HepG2 (cell line): ENCODE data around the gene PPDPF. TPM values are rescaled to one million over a fixed set of nuclear protein-coding genes. Genes with fewer than 3 reads are reported as not detected.

ENCODE experiments used
- ATRX ChIP-seq: sonication (generic); formaldehyde crosslinking; IDR thresholded peaks from 2 replicates; pipeline ENCODE4 v1.4.0; 2020; ENCODE audit warnings: missing genetic modification reagents, borderline replicate concordance
- DNMT3B ChIP-seq: conservative IDR thresholded peaks from 2 replicates; pipeline ENCODE4 v1.6.1; 2016; ENCODE audit warnings: missing biosample characterization, control low read depth
- ELF1 ChIP-seq: sonication (generic); formaldehyde crosslinking; IDR thresholded peaks from 2 replicates; pipeline ENCODE4 v1.4.0; 2020; ENCODE audit warnings: missing genetic modification reagents
- EP300 ChIP-seq, 3 experiments: sonication (generic) in 1 of 3; formaldehyde crosslinking in 1 of 3; IDR thresholded peaks; 2 replicates each; pipeline versions ENCODE4 v1.5.1 to v1.6.1; 2011 to 2020; ENCODE audit warnings: low read depth in 2 of 3, low read length in 2 of 3, borderline replicate concordance in 1 of 3, improper control_type of control experiment in 1 of 3, mild to moderate bottlenecking in 1 of 3, missing genetic modification reagents in 1 of 3, moderate library complexity in 1 of 3
- GABPA ChIP-seq, 2 experiments: IDR thresholded peaks; 2 replicates each; pipeline ENCODE4 v1.6.1; 2011 to 2016; ENCODE audit warnings: low read depth in 2 of 2, low read length in 1 of 2, missing biosample characterization in 1 of 2, missing genetic modification characterization in 1 of 2
- HDAC6 ChIP-seq: fragments of 200-600 bp; sonication (generic); IDR thresholded peaks from 2 replicates; pipeline ENCODE4 v1.7.0; 2017; ENCODE audit warnings: mild to moderate bottlenecking, antibody characterized with exemption, low read length, low read depth
- NFAT5 ChIP-seq: sonication (generic); formaldehyde crosslinking; IDR thresholded peaks from 2 replicates; pipeline ENCODE4 v1.4.0; 2020; ENCODE audit warnings: missing genetic modification reagents
- POLR2A ChIP-seq, 2 experiments: IDR thresholded peaks; 2 replicates each; pipeline ENCODE4 v1.6.1; 2011; ENCODE audit warnings: low read depth in 2 of 2, low read length in 2 of 2, mild to moderate bottlenecking in 1 of 2, moderate library complexity in 1 of 2; ENCODE audit not compliant: insufficient read depth in 1 of 2
- PPARG ChIP-seq: conservative IDR thresholded peaks from 2 replicates; pipeline ENCODE4 v1.6.1; 2016; ENCODE audit warnings: missing biosample characterization, missing genetic modification reagents
- PRPF4 ChIP-seq: fragments of 200-400 bp; formaldehyde crosslinking; IDR thresholded peaks from 2 replicates; pipeline ENCODE4 v1.6.1; 2016; ENCODE audit warnings: low read length, low read depth; ENCODE audit not compliant: poor library complexity, severe bottlenecking
- RARG ChIP-seq: sonication (generic); formaldehyde crosslinking; IDR thresholded peaks from 2 replicates; pipeline ENCODE4 v1.4.0; 2020; ENCODE audit warnings: low read depth, mild to moderate bottlenecking, missing genetic modification reagents
- RORA ChIP-seq: sonication (generic); formaldehyde crosslinking; IDR thresholded peaks from 2 replicates; pipeline ENCODE4 v1.5.0; 2020; ENCODE audit warnings: mild to moderate bottlenecking, missing genetic modification reagents, moderate library complexity
- SIX1 ChIP-seq: sonication (generic); formaldehyde crosslinking; IDR thresholded peaks from 2 replicates; pipeline ENCODE4 v1.4.0; 2020; ENCODE audit warnings: missing genetic modification reagents, borderline replicate concordance
- SP5 ChIP-seq: IDR thresholded peaks from 2 replicates; pipeline ENCODE4 v1.6.1; 2016; ENCODE audit warnings: low read depth, borderline replicate concordance
- TOPORS ChIP-seq: sonication (generic); formaldehyde crosslinking; IDR thresholded peaks from 2 replicates; pipeline ENCODE4 v1.8.0; 2023; ENCODE audit warnings: mild to moderate bottlenecking, missing genetic modification reagents
- ZNF124 ChIP-seq: sonication (generic); formaldehyde crosslinking; IDR thresholded peaks from 2 replicates; pipeline ENCODE4 v1.4.0; 2020; ENCODE audit warnings: missing genetic modification reagents
- ZNF225 ChIP-seq: sonication (generic); formaldehyde crosslinking; IDR thresholded peaks from 2 replicates; pipeline ENCODE4 v1.4.0; 2020; ENCODE audit warnings: mild to moderate bottlenecking, missing genetic modification reagents
- ZNF276 ChIP-seq: sonication (generic); formaldehyde crosslinking; IDR thresholded peaks from 2 replicates; pipeline ENCODE4 v1.4.0; 2020; ENCODE audit warnings: mild to moderate bottlenecking, low read depth, missing genetic modification reagents
- ZNF331 ChIP-seq: sonication (generic); formaldehyde crosslinking; IDR thresholded peaks from 2 replicates; pipeline ENCODE4 v1.4.0; 2020; ENCODE audit warnings: missing genetic modification reagents
- ZNF547 ChIP-seq: sonication (generic); formaldehyde crosslinking; IDR thresholded peaks from 2 replicates; pipeline ENCODE4 v1.5.1; 2020; ENCODE audit warnings: mild to moderate bottlenecking, missing genetic modification reagents
- ZNF577 ChIP-seq: sonication (generic); formaldehyde crosslinking; IDR thresholded peaks from 2 replicates; pipeline ENCODE4 v1.4.0; 2020; ENCODE audit warnings: mild to moderate bottlenecking, low read depth, missing genetic modification reagents, borderline replicate concordance
- ZNF619 ChIP-seq: sonication (generic); formaldehyde crosslinking; IDR thresholded peaks from 2 replicates; pipeline ENCODE4 v1.4.0; 2020; ENCODE audit warnings: mild to moderate bottlenecking, missing genetic modification reagents
- ZNF749 ChIP-seq: sonication (generic); formaldehyde crosslinking; IDR thresholded peaks from 2 replicates; pipeline ENCODE4 v1.8.0; 2022; ENCODE audit warnings: mild to moderate bottlenecking, missing genetic modification reagents, moderate library complexity, borderline replicate concordance
- ZSCAN25 ChIP-seq: sonication (generic); formaldehyde crosslinking; IDR thresholded peaks from 2 replicates; pipeline ENCODE4 v1.8.0; 2022; ENCODE audit warnings: mild to moderate bottlenecking, missing genetic modification reagents
- polyA plus RNA-seq, 8 experiments: library from polyadenylated mRNA; depleted of rRNA in 3 of 8; stranded (reverse) in 7 of 8; unstranded in 1 of 8; fragments of >200 nt; fragmentation: Illumina TruSeq in 4 of 8; extraction: Trizol in 4 of 8; gene quantifications; 2 replicates each; pipeline versions ENCODE4 v1.2.1 to v1.2.3, GENCODE V29; 2011 to 2016; ENCODE audit warnings: low read depth in 4 of 8, missing spikeins in 1 of 8, mixed read lengths in 1 of 8; ENCODE audit not compliant: insufficient read depth in 1 of 8
- total RNA-seq, 5 experiments: library from RNA; depleted of rRNA; stranded (reverse); fragments of >200 nt; fragmentation: Illumina TruSeq; extraction: Trizol; gene quantifications; 2 replicates each; pipeline ENCODE4 v1.2.3, GENCODE V29; 2016; ENCODE audit warnings: low read depth in 1 of 5

PPDPF gene
- total and polyA plus RNA-seq, 2 of the 13 experiments (the other 11 are each of a cell fraction or from before 2014, with no cell fraction given) = 1.8 to 7.0 TPM

GRCh38 chr20:63538204-63539091 is 17.9 kb downstream of the PPDPF start (continued):
- no peak for TF ChIP-seq ZNF276 (CRISPR knock-in tag)
- no peak for TF ChIP-seq PPARG (CRISPR knock-in tag)
- TF ChIP-seq ZNF749 (CRISPR knock-in tag) = no peak
- TF ChIP-seq NFAT5 (CRISPR knock-in tag) = no peak
- TF ChIP-seq ATRX (CRISPR knock-in tag) = no peak
- no peak for TF ChIP-seq RORA
- no peak for TF ChIP-seq ZSCAN25 (CRISPR knock-in tag)
- TF ChIP-seq ZNF547 (CRISPR knock-in tag) = no peak
- no peak for TF ChIP-seq EP300 (IDR thresholded peaks at IDR 0.05; ENCODE audit: low read depth in 2 of 2, low read length in 2 of 2)
- TF ChIP-seq EP300 (CRISPR knock-in tag; IDR thresholded peaks at IDR 0.05; ENCODE audit: borderline replicate concordance) = no peak
- TF ChIP-seq ELF1 (CRISPR knock-in tag) = no peak
- no peak for TF ChIP-seq SIX1
- no peak for TF ChIP-seq ZNF225
- no peak for TF ChIP-seq ZNF331 (CRISPR knock-in tag)
- no peak for TF ChIP-seq ZNF124 (CRISPR knock-in tag)
- no peak for TF ChIP-seq GABPA (IDR thresholded peaks at IDR 0.05; ENCODE audit: low read depth, low read length)
- TF ChIP-seq GABPA (CRISPR knock-in tag; IDR thresholded peaks at IDR 0.05; ENCODE audit: low read depth) = no peak
- no peak for TF ChIP-seq HDAC6
- TF ChIP-seq ZNF577 (CRISPR knock-in tag) = no peak
- TF ChIP-seq RARG (CRISPR knock-in tag) = no peak
- no peak for TF ChIP-seq POLR2A (IDR thresholded peaks at IDR 0.05; ENCODE audit: insufficient read depth in 1 of 2, low read depth in 2 of 2, low read length in 2 of 2)
- no peak for TF ChIP-seq ZNF619
- TF ChIP-seq SP5 (CRISPR knock-in tag) = no peak; the same call in 1 of the 2 replicates
- no peak for TF ChIP-seq DNMT3B (CRISPR knock-in tag)
- no peak for TF ChIP-seq PRPF4
- no peak for TF ChIP-seq TOPORS (CRISPR knock-in tag)
